ENCODE measurements around the gene PSME1. TPM values are rescaled to one million over a fixed set of nuclear protein-coding genes. Genes with fewer than 3 reads are reported as not detected.

Gene PSME1
- total RNA-seq = 266 and 385 TPM in 2 replicates

DNA sequence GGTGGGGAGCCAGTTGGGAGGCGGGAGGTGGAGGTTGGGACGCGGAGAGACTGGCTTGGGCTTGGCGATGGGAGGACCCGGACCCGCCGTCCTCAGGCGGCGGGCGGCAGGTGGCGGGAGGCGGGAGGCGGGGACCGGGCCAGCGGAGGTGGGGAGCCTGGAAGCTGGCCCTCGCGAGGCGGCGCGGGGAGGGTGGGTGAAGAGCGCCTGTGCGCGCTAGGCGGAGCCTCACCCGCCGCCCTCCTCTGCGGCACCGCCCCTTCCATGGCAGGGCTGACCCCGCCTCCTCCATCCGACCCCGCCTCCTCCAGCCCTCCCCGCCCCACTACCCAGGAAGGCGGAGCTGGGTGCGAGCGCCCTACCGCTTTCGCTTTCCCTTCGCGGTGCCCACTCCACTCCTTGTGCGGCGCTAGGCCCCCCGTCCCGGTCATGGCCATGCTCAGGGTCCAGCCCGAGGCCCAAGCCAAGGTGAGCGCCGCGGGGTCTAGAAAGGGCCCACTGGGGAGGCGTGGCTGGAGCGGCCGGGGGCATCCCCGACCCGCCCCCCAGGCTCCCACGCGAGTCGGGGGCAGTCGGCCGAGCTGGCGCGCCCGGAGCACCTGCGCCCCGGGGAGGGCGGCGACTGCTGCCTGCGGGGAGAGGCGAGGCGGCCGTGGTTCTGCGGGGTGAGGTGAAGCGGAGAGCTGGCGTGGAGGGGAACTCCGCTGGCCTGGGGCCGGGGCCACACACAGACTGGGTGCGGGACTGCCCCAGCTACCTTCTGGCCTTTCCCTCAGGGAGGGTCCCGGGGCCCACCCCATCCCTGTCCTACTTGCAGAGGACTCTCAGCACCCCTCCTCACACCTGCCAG is at the start of gene PSME1:
Gene PSME1 (plus strand): TSS at position 361 of the 850 bp plus-strand sequence. CDS start 69 bp downstream, at position 430.
- H3K4me3 ChIP-seq (ENCODE audit: low read depth, low read length) = peak within 1 kb of the TSS; percentile 95
- TF ChIP-seq, protein P1, sequence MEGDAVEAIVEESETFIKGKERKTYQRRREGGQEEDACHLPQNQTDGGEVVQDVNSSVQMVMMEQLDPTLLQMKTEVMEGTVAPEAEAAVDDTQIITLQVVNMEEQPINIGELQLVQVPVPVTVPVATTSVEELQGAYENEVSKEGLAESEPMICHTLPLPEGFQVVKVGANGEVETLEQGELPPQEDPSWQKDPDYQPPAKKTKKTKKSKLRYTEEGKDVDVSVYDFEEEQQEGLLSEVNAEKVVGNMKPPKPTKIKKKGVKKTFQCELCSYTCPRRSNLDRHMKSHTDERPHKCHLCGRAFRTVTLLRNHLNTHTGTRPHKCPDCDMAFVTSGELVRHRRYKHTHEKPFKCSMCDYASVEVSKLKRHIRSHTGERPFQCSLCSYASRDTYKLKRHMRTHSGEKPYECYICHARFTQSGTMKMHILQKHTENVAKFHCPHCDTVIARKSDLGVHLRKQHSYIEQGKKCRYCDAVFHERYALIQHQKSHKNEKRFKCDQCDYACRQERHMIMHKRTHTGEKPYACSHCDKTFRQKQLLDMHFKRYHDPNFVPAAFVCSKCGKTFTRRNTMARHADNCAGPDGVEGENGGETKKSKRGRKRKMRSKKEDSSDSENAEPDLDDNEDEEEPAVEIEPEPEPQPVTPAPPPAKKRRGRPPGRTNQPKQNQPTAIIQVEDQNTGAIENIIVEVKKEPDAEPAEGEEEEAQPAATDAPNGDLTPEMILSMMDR (conservative IDR thresholded peaks at IDR 0.05; ENCODE audit: low read depth, low read length) = no peak
- DNase-seq (ENCODE audit: low read depth) = no peak

DNA sequence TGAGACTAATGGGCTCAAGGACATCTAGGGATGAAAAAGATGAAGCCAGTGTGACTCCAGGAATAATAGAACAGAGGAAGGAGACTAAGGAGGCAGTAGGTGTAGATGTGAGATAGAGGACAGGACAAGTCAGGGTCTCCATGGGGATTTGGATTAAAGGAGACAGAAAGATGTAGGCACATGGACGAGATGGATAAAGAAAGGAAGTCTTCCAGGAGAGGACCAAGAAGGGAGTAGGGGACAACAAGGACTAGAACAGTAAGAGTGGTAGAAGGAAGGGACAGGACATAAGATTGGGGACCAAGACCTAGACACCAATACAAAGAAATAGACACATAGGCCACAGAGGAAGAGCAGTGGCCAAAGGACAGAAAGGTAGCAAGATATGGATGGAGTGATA is 49.0 kb upstream of the PSME1 start:
- TF ChIP-seq, protein P1 (conservative IDR thresholded peaks at IDR 0.05; ENCODE audit: low read depth, low read length) = no peak
- DNase-seq (ENCODE audit: low read depth) = no peak
- no peak overlapping the region for H3K4me3 ChIP-seq (ENCODE audit: low read depth, low read length)

DNA sequence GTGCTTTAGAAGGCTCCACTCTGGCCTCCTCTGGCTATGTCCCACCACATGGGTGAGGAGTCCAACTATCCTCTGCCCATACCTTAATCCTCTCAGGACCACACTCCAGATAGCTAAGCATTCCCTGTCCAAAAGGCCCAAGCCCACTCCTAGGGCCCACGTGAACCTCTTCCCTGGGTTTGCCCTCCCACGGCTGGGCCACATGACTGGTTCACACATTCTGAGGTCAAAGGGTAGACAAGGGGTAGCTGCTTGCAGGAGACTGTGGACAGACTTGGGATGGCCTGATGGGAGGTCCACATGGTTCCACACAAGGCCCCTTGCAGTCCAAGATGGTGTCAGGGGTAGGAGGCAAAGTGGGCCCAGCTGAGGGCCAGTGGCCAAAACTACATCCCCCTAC is 47.9 kb upstream of the PSME1 start:
- H3K4me3 ChIP-seq (ENCODE audit: low read depth, low read length) = no peak overlapping the region
- no peak for DNase-seq (ENCODE audit: low read depth)
- TF ChIP-seq, protein P1 (conservative IDR thresholded peaks at IDR 0.05; ENCODE audit: low read depth, low read length) = no peak

DNA sequence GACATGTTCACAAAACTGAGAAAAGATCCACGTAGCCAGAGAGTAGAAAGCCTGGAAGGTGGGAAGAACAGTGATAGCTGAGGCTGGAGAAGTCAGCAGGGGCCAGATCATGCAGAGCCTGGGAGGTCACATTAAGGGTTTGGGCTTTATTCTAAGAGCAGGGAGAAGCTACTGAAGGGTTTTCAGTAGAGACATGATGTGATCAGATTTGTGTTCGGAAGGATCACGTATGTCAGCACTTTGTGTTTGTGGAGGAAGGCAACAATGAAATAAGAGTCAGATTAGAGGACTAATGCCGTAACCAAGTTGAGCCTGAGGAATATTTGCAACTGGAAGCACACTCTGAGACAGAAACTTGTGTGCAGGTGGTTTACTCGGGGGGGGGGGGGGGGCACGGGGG is 46.1 kb upstream of the PSME1 start:
- DNase-seq (ENCODE audit: low read depth) = no peak
- H3K4me3 ChIP-seq (ENCODE audit: low read depth, low read length) = no peak overlapping the region
- TF ChIP-seq, protein P1 (conservative IDR thresholded peaks at IDR 0.05; ENCODE audit: low read depth, low read length) = no peak

DNA sequence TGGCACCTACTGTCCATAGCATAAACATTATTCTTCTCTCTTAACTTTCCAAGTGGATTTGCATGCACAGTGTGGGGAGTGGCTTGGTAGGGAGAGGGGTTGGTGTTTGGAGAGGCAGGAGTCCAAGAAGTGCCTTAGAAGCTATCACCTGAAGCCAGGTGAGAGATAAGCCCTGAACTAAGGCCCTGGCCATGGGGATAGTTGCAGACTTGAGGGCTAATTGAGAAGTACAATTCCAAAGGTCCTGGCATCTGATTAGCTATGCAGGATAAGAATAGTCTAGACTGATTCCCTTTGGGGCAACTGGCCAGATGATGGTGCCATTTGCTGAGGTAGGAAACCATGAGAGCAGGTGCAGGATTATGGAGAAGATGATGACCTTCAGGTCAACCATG is 43.9 kb upstream of the PSME1 start:
- no peak overlapping the region for H3K4me3 ChIP-seq (ENCODE audit: low read depth, low read length)
- TF ChIP-seq, protein P1 (conservative IDR thresholded peaks at IDR 0.05; ENCODE audit: low read depth, low read length) = no peak
- DNase-seq (ENCODE audit: low read depth) = no peak

DNA sequence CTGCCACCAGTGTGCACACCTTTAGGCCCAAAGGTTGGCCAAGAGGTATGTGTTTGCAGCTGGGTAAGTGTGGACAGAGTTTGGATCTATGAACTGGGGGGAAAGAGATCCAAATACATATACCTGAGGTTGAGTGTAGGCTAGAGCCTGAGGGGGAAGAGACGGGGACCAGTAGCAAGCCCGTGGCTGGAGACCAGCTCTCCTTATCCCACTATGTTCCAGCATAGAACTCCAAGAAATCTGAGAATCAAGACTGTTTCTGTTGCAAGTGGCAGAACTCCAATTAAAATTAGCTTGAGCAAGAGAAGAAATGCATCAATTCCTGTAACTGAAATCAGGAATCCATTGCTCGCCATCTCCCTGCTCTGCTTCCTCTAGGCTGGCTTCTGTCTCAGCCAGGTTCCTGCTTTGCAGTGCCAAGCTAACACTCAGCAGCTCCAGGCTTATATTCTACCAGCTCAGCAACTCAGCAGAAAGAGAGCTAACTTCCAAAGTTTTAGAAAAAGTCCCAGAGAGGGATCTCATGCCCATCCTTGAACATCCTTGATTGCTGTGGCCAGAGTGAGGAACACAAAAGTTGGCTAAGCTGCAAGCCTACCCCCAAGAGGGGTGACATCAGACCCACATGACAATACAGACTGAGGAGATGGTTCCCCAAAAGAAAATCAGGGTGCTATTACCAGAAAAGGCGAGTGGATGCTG is 43.3 kb upstream of the PSME1 start:
- TF ChIP-seq, protein P1 (conservative IDR thresholded peaks at IDR 0.05; ENCODE audit: low read depth, low read length) = no peak
- no peak overlapping the region for H3K4me3 ChIP-seq (ENCODE audit: low read depth, low read length)
- no peak for DNase-seq (ENCODE audit: low read depth)

Measured in epithelial cell of proximal tubule (primary cell).